ENCODE data around the gene C16orf74.

C16orf74 gene

GRCh38 chr16:85668676-85669424 is 82.0 kb downstream of the C16orf74 start:
- DNase-seq (ENCODE audit: insufficient read length, low spot score) (no peak), FAIRE-seq (no peak)
- TF ChIP-seq, protein P1, sequence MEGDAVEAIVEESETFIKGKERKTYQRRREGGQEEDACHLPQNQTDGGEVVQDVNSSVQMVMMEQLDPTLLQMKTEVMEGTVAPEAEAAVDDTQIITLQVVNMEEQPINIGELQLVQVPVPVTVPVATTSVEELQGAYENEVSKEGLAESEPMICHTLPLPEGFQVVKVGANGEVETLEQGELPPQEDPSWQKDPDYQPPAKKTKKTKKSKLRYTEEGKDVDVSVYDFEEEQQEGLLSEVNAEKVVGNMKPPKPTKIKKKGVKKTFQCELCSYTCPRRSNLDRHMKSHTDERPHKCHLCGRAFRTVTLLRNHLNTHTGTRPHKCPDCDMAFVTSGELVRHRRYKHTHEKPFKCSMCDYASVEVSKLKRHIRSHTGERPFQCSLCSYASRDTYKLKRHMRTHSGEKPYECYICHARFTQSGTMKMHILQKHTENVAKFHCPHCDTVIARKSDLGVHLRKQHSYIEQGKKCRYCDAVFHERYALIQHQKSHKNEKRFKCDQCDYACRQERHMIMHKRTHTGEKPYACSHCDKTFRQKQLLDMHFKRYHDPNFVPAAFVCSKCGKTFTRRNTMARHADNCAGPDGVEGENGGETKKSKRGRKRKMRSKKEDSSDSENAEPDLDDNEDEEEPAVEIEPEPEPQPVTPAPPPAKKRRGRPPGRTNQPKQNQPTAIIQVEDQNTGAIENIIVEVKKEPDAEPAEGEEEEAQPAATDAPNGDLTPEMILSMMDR (IDR thresholded peaks at IDR 0.05; ENCODE audit: insufficient read depth, missing control alignments), result no peak

- FAIRE-seq, result no peak
- DNase-seq (ENCODE audit: insufficient read length, low spot score), result no peak
- TF ChIP-seq, protein P1 (IDR thresholded peaks at IDR 0.05; ENCODE audit: insufficient read depth, missing control alignments), result no peak
Measured at GRCh38 chr16:85667841-85668413, 83.0 kb downstream of the C16orf74 start.

GRCh38 chr16:85667261-85667660 is 83.6 kb downstream of the C16orf74 start:
- TF ChIP-seq, protein P1 (IDR thresholded peaks at IDR 0.05; ENCODE audit: insufficient read depth, missing control alignments), result no peak
- DNase-seq (ENCODE audit: insufficient read length, low spot score) (no peak), FAIRE-seq (no peak)

- TF ChIP-seq, protein P1 (IDR thresholded peaks at IDR 0.05; ENCODE audit: insufficient read depth, missing control alignments), result no peak
- DNase-seq (ENCODE audit: insufficient read length, low spot score), result no peak
- FAIRE-seq, result no peak
Measured at GRCh38 chr16:85665929-85666328, 85.0 kb downstream of the C16orf74 start.

DNA sequence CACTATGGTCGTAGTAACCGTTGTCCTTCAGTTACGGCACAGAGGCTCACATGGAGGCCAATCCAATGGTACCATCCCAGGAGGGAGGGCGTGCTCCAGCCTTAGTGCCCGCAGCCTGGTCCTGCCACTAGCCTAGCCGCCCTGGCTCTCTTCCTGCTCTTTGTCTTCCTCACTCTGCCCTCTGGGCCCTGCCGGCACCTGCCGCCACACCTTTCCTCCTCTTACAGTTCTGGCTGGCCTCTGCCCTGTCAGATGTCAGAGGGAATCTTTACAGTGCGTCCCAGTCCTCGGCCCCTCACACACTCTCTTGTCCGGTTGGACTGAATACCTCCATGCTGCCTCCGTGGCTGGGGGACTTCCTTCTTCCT is 85.5 kb downstream of the C16orf74 start:
- DNase-seq (ENCODE audit: insufficient read length, low spot score) (no peak), FAIRE-seq (no peak)
- TF ChIP-seq, protein P1 (IDR thresholded peaks at IDR 0.05; ENCODE audit: insufficient read depth, missing control alignments), result no peak

- TF ChIP-seq, protein P1 (IDR thresholded peaks at IDR 0.05; ENCODE audit: insufficient read depth, missing control alignments), result no peak
- FAIRE-seq, result no peak
- no peak for DNase-seq (ENCODE audit: insufficient read length, low spot score)
Measured at GRCh38 chr16:85664580-85665372, 86.1 kb downstream of the C16orf74 start.

Data from D721Med (cell line).